Stimulated activated CD8-positive, alpha-beta memory T cell treated with anti-CD3 and anti-CD28 coated beads, Interleukin-4, amount 100 ng/mL, for 24 hours (primary cell): ENCODE data around the gene ADGRG6.
"Not testable (repeated sequence)": the region's sequence is repeated elsewhere in the genome, so short reads cannot be mapped to it uniquely, and the experiment has no call there.

ENCODE experiments used
- DNase-seq: peaks from one replicate; pipeline ENCODE4 v3.0.0-alpha.2; 2020; ENCODE audit warnings: low read depth

Gene ADGRG6

GRCh38 chr6:142301651-142302391, at the start of gene ADGRG6:
TSS of gene ADGRG6 (plus strand) at chr6:142302007. CDS start at chr6:142302330, 323 bp downstream.
- DNase-seq, result peak; percentile 26

DNA sequence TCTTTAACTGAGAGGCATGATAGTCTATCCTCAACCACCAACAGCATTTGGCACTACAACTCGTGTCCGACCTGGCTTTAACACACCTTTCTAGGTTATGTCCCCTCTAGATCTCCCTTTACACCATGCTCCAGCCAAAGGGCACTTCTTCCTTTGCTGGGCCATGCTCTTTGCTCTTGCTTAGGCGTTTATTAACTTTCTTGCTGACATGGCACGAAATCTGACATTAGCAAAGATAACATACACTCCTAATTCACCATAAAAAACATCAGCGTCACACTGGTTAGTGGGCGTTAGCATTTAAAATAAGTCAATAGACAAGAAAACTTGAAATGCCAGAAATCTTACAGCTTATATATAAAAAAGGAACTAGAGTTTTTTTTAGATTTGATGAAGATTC, 47.3 kb upstream of the ADGRG6 start:
- DNase-seq, result no peak

DNA sequence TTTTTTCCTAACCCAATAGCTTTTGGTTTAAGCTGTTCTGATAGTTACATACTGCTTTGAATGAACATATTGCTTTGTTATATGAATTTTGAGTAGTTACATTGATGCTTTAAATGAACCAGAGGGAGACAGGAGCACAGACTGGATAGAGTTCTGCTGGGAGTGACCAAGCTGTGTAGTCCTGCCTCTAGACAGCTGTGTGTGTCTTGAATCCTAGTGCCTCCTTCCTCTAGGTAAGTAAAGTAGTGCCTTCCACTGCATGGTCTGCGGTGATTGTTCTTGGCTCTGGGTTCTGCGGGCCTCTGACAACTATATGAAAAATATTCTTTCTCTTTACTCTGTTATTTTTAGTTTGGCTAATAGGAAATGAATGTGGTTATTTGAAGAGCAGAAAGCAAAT, 46.0 kb upstream of the ADGRG6 start:
- DNase-seq, result no peak

GRCh38 chr6:142258305-142258704, 43.5 kb upstream of the ADGRG6 start:
- no peak for DNase-seq

DNA sequence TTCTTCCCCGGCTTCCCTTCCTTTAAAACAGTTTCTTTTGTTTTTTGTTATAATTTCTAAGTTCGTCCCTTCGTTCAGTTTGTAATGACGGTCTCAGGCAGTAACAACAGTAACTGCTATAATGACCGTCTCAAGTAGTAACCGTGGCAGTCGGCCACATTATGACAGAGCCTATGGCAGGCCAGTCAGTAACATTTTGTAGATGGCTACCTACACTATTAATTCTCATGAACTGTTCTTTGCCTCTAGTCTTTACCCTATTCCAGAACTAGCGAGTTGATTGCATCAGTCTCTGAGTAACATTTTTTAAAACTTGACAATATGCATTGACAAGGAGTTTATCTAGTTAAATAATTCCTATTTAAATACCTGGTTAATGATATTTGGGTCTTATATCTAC, 43.0 kb upstream of the ADGRG6 start:
- no peak for DNase-seq

DNA sequence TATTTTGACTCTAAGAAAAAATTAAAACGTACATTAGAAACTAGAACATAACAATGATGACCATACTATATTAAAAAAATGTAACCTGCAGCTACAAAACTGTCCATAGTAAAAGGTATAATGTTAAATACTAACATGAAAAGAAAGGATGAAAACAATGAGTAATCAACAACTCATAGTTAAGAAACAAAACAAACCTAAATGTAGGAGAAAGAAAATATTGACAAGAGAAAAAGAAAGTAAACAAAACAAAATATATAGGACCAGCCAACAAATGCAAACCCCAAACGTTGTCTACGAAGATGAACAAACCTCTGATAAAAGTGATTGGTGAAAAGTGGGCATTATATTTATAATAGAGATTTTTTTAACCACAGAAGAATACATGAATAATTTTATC, 41.1 kb upstream of the ADGRG6 start:
- no peak for DNase-seq

GRCh38 chr6:142262231-142262630, 39.6 kb upstream of the ADGRG6 start:
- DNase-seq, result no peak

GRCh38 chr6:142265476-142265875, 36.3 kb upstream of the ADGRG6 start:
- no peak for DNase-seq

GRCh38 chr6:142266060-142266459, 35.7 kb upstream of the ADGRG6 start:
- DNase-seq, result no peak

DNA sequence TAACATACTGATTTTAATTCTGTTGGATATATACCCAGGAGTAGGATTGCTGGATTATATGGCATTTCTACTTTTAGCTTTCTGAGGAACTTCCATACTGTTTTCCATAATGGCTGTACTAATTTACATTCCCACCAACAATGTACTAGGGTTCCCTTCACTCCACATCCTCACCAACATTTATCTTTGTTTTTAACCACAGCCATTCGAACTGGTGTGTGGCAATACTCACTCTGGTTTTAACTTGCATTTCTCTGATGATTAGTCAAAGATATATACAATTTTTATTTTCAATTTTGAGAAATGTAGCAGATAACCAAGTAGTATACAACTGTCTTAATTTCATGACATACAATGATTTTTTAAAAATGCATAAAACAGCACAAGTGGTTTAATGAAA, 30.3 kb upstream of the ADGRG6 start:
- no peak for DNase-seq

DNA sequence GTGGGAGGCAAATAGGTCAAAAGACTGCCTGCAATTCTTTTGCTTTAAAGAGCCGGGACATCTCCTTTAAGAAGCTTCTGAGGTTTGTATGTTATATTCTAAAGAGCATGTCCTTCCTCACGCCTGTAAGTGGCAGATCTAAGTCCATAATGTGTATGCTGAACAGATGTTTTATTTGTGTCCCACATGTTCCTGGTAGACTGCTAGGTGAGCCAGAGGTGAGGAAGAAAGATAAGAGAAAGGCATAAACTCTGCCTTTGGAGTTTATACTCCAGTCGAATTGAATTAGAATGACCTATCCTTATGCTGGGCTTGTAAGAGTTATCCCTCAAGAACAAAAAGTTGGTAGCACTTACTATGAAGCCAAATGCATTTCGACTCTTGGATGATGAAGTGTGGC, 27.2 kb upstream of the ADGRG6 start:
- no peak for DNase-seq

GRCh38 chr6:142275236-142276006, 26.4 kb upstream of the ADGRG6 start:
- no peak for DNase-seq

- no peak for DNase-seq
Measured at GRCh38 chr6:142276256-142276655, 25.6 kb upstream of the ADGRG6 start.

GRCh38 chr6:142279350-142280180, 22.2 kb upstream of the ADGRG6 start:
- DNase-seq, result no peak

DNA sequence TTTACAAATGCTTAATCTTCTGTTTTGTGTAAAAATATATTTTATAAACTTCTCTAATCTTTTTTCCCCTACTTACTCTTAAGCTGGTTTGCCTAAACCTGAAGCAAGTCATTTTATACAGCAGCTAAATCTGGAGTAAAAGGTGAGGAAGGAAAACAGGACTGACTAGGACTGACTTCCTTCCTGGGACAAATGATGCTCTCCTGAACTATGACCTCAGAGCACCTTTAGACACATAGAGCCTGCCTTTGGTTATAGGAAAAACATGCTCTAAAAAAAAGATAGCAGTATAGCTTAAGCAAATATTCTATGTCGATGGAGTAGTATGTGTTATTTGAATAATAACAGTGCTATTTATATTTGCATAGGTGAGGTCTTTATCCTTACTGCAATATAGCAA, 21.5 kb upstream of the ADGRG6 start:
- DNase-seq, result no peak

- DNase-seq, result no peak
Measured at GRCh38 chr6:142280927-142281326, 20.9 kb upstream of the ADGRG6 start.

GRCh38 chr6:142283138-142283537, 18.7 kb upstream of the ADGRG6 start:
- not testable (repeated sequence) for DNase-seq

DNA sequence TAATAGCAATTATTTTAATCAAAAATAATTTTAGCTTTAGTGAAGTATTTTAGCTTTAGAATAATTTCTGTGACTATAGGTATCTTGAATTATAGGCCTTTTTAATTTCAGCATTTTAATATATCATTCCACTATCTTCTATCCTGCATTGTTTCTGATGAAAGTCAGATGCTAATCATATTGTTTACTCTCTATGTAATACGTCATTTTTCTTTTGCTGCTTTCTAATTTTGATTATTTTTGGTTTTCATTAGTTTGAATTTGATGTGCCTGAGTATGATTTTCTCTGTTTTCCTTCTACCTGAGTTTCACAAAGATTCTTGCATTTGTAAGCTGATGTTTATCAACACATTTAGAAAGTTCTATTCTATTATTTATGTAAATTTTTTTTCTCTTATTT, 17.4 kb upstream of the ADGRG6 start:
- DNase-seq, result no peak

DNA sequence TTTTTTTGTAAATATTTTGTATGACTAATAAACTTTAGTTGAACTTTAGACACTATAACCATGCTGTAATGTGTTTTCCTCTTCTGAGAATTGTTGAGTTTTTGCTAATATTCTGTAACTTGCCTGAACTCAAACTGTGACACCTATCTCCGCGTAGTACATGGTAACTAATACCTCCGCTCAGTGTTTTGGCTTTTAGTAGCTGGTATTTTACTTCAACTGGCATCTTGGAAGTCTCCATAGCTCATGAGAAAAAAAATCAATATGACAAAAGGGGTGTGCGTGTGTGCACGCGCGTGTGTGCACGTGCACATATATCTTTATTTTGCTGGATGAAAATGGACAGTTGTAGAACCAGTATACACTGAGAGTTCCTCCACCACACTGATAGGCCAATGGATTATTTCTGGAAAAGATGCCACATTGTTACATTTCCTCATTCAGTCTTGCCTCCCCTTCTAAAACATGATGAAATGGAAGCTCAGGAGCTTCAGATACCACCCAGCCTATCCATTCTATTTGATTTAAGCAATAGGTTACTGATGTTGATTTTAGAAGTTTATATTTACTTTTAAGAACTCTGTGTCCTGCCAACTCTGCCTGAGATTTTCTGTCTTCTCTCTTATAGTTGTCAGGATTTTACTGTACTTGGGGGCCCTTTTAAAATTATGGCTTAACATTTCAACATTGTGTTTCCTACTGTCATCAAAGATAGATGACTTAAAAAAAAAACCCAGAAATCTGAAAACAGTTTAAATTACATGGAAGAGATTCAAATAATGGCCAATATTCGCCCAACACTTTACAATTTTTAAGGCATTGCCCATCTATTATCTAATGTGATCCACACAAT, 16.3 kb upstream of the ADGRG6 start:
- no peak for DNase-seq

GRCh38 chr6:142286088-142286409, 15.8 kb upstream of the ADGRG6 start:
- DNase-seq, result no peak

GRCh38 chr6:142289687-142290086, 12.1 kb upstream of the ADGRG6 start:
- no peak for DNase-seq

- no peak for DNase-seq
Measured at GRCh38 chr6:142290851-142291250, 11.0 kb upstream of the ADGRG6 start.
